Measurements from ENCODE around the gene WDR35.

DNA sequence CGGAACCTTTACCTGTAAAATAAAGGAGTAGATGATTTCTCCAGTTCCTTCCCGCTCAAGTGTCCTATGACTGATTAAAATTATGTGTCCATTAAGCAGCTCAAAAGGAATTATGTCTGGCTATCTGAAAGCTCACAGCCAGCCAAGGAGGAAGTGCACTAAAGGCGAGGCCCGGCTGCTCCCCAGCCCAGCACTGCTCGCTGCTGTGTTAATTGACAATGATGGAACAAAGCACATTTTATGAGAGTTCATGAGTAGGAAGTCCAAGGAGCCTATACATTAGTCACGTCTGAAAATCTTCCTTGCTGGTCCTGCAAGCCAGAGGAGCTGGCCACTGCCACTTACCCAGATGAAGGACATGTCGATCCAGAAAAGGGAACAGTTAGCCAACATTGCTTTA lies 102.4 kb downstream of the WDR35 start:
- TF ChIP-seq, protein P1, sequence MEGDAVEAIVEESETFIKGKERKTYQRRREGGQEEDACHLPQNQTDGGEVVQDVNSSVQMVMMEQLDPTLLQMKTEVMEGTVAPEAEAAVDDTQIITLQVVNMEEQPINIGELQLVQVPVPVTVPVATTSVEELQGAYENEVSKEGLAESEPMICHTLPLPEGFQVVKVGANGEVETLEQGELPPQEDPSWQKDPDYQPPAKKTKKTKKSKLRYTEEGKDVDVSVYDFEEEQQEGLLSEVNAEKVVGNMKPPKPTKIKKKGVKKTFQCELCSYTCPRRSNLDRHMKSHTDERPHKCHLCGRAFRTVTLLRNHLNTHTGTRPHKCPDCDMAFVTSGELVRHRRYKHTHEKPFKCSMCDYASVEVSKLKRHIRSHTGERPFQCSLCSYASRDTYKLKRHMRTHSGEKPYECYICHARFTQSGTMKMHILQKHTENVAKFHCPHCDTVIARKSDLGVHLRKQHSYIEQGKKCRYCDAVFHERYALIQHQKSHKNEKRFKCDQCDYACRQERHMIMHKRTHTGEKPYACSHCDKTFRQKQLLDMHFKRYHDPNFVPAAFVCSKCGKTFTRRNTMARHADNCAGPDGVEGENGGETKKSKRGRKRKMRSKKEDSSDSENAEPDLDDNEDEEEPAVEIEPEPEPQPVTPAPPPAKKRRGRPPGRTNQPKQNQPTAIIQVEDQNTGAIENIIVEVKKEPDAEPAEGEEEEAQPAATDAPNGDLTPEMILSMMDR (IDR thresholded peaks at IDR 0.05; ENCODE audit: low read depth, low read length), result no peak
- TF ChIP-seq EZH2phosphoT487 (IDR thresholded peaks at IDR 0.05; ENCODE audit: low read depth), result no peak
